Measurements from ENCODE around the gene RAI1.

The RAI1 gene

DNA sequence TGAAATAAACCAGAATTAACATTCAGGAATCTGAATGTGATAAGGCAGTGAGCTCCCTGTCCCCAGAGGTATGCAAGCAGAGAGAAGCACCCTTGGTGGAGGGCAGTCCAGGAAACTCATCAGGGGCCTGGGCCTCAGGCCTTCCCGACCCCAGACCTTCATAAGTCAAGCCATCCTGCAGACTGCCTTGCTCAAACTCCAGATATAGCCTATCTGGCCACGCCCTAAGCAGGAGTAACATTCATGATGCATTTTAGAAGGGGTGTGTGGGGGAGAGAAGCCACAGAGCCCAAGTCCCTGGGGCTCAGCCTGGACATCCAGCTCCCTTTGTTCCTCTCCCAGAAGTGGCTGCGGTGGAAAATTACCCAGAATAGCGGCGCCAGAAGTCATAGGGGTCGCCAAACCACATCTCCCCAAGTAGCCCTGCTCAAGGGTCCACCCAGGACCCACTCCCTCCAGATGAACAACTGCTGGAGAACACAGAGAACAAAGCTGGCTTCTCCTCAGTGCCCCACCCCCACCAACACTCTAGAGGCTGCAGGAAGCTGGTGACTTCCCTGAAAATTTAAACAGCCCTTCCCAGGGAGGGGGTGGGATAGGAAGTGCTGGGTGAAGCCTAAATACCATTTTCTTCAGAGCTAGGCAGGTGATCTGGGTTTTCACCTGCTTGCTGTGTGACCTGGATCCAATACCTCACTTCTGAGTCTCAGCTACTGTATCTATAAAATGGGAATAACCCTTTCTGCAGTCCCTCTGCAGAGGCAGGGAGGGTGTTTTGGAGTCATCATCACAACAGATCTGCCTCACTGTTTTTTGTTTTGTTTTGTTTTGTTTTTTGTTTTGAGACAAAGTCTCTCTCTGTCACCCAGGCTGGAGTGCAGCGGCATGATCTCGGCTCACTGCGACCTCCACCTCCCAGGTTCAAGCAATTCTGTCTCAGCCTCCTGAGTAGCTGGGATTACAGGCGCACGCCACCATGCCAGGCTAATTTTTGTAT is 157.0 kb downstream of the RAI1 start:
- TF ChIP-seq, protein P1, sequence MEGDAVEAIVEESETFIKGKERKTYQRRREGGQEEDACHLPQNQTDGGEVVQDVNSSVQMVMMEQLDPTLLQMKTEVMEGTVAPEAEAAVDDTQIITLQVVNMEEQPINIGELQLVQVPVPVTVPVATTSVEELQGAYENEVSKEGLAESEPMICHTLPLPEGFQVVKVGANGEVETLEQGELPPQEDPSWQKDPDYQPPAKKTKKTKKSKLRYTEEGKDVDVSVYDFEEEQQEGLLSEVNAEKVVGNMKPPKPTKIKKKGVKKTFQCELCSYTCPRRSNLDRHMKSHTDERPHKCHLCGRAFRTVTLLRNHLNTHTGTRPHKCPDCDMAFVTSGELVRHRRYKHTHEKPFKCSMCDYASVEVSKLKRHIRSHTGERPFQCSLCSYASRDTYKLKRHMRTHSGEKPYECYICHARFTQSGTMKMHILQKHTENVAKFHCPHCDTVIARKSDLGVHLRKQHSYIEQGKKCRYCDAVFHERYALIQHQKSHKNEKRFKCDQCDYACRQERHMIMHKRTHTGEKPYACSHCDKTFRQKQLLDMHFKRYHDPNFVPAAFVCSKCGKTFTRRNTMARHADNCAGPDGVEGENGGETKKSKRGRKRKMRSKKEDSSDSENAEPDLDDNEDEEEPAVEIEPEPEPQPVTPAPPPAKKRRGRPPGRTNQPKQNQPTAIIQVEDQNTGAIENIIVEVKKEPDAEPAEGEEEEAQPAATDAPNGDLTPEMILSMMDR (IDR thresholded peaks at IDR 0.05; ENCODE audit: low read depth, low read length), result no peak
- no peak overlapping the region for H3K4me3 ChIP-seq (ENCODE audit: low read depth, low read length)
- peak; percentile 44 for DNase-seq (ENCODE audit: low read depth, low spot score)
- in situ Hi-C loops (cut with HindIII; ENCODE audit: low sequenced_read_pairs), result no loop called here

- TF ChIP-seq, protein P1 (IDR thresholded peaks at IDR 0.05; ENCODE audit: low read depth, low read length), result no peak
- peak; percentile 88 for DNase-seq (ENCODE audit: low read depth, low spot score)
- peak overlapping the region; percentile 32 for H3K4me3 ChIP-seq (ENCODE audit: low read depth, low read length)
- in situ Hi-C loops (cut with HindIII; ENCODE audit: low sequenced_read_pairs), result no loop called here
These were observed 158.8 kb downstream of the RAI1 start for GRCh38 chr17:17839791-17840707.

DNA sequence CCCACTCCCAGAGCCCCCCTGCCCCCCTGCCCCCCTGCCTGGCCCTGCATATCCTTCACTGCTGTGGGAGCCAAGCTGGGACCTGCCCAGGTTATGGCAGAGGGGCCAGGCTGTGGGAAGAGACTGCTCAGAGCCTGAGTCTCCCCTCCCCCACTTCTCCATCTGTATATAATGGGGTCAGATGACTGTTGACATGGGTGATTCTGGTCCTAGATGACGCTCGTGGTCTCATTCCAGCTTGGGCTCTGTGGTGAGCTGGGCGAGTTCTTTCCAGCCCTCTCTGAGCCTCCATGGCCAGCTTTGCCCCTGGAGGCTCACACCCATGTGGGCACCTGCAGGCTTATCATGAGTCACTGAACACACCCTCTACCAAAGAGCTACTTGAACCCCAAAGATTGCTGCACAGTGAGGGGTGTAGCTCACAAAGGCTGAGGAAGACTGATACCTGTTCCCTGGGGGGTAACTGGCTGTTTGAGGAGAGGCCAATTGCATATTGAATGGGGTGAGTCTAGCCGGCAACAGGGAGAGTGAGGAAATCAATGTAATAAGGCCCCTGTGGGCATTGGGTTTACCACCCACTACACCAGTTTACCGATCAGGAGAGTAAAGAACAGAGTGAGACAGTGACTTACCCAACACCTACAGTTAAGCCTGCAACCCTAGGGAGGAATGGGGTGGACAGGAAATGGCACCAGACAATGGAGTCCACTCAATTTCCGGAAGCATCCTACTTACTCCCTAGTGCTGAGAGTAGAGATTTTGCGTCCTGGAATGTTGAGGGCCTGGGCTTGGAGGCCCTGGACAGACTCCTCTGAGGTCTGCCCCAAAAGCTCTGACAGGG is 159.7 kb downstream of the RAI1 start:
- TF ChIP-seq, protein P1 (IDR thresholded peaks at IDR 0.05; ENCODE audit: low read depth, low read length), result no peak
- DNase-seq (ENCODE audit: low read depth, low spot score), result peak; percentile 50
- no peak overlapping the region for H3K4me3 ChIP-seq (ENCODE audit: low read depth, low read length)
- in situ Hi-C loops (cut with HindIII; ENCODE audit: low sequenced_read_pairs), result no loop called here

DNA sequence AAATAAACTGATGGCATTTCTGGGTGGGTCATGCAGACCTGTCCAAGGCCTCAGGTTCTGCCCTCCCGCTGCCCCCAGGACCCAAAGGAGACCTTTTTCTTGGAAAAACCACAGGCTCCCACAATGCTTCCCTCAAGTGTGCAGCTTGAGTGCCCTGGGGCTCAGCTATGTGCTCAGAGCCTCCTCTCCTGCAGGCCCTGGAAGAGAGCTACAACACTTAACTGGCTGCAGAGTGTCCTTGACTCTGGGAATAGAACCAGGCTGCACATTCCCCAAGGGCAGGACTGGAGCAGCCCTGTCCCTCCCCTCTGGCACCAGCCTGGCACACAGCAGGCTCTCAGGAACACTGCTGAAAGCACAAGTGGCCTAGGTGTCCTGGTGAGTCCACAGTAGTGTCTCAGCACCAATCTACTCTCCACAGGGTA is 160.4 kb downstream of the RAI1 start:
- TF ChIP-seq, protein P1 (IDR thresholded peaks at IDR 0.05; ENCODE audit: low read depth, low read length), result no peak
- H3K4me3 ChIP-seq (ENCODE audit: low read depth, low read length), result no peak overlapping the region
- in situ Hi-C loops (cut with HindIII; ENCODE audit: low sequenced_read_pairs), result no loop called here

GRCh38 chr17:17842111-17842876 is 161.0 kb downstream of the RAI1 start:
- TF ChIP-seq, protein P1 (IDR thresholded peaks at IDR 0.05; ENCODE audit: low read depth, low read length), result no peak
- in situ Hi-C loops (cut with HindIII; ENCODE audit: low sequenced_read_pairs), result no loop called here
- no peak overlapping the region for H3K4me3 ChIP-seq (ENCODE audit: low read depth, low read length)
- no peak for DNase-seq (ENCODE audit: low read depth, low spot score)

More for the DNA sequence above, 160.4 kb downstream of the RAI1 start:
- no peak for DNase-seq (ENCODE audit: low read depth, low spot score)
